GM12872 (cell line): ENCODE data around the gene MPO.

Source experiments
- TF ChIP-seq, protein P1 (sequence below): IDR thresholded peaks from 3 replicates; pipeline ENCODE4 v1.5.1; 2011; ENCODE audit warnings: low read depth, mild to moderate bottlenecking, low read length, moderate library complexity; ENCODE audit not compliant: insufficient read depth

Gene MPO

DNA sequence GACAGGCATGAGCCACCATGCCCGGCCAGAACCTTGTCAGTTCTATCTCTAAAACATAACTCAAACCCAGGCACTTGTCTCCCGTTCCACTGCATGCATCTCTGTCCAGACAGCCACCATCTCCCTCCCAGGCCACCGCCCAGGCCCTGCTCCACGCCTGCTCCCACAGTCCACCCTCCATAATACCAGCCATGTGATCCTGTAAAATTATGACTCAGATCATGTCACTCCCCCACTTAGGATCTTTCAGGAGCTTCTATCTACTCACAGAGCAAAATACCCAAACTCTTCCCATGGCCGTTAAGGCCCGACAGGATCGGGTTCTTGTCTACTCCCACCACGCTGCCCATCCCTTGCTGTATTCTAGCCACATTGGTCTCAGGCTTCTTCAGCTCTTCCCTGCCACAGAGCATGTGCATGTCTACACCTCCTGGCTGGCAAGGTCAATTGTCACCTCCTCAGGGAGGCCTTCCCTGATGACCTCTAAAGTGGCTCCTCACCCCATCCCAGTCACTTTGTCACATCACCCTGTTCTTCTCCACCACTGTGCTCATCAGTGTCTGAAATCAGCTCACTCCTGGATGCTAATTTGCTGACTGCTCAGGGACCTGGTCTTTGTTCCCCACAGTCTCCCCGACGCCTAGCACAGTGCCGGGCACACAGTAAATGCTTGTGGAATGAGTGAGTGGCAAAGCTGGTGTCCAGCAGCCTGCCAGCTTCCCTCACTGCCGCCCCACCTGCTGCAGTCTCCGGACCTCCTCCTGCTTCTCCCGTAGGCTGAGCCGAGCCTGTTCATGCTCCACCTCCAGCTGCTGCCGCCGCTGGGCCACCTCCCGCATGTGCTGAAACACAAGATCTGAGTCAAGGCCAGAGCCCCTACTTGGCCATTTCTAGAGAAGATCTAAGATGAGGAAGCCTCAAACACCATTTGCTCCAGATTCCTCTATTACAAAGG lies 41.1 kb upstream of the MPO start:
- TF ChIP-seq, protein P1, sequence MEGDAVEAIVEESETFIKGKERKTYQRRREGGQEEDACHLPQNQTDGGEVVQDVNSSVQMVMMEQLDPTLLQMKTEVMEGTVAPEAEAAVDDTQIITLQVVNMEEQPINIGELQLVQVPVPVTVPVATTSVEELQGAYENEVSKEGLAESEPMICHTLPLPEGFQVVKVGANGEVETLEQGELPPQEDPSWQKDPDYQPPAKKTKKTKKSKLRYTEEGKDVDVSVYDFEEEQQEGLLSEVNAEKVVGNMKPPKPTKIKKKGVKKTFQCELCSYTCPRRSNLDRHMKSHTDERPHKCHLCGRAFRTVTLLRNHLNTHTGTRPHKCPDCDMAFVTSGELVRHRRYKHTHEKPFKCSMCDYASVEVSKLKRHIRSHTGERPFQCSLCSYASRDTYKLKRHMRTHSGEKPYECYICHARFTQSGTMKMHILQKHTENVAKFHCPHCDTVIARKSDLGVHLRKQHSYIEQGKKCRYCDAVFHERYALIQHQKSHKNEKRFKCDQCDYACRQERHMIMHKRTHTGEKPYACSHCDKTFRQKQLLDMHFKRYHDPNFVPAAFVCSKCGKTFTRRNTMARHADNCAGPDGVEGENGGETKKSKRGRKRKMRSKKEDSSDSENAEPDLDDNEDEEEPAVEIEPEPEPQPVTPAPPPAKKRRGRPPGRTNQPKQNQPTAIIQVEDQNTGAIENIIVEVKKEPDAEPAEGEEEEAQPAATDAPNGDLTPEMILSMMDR = no peak

DNA sequence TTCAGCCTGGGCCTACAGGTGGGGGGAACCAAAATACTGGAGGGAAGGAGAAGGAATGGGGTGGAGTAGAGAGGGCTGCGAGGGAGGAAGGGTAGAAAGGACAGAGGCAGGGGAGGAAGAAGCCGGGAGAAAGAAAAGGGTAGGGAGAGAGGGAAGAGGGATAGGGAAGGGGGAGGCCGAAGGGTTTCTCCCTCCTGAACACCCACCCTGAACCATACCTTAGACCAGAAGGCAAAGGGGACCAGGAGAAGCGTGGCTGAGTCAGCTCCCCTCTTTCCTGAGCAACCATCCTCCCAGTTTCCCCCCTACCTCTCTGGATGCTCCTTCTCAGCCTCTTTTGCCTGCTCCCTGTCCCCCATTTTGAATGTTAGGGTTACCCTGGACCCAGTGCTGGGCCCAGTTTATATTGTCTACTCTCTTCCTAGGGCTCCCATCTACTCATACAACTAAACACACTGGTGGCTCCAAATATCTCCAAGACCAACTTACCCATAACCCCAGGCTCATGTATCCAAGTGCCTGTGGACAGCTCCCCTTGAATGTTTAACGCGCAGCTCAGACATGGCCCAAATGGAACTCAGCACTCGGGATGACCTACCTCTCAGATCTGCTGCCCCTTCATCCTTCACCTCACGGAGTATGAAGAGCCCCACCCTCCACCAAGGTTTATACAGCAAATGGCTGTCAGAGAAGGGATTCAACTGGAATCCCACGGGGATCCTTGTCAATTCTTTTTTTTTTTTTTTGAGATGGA lies 40.0 kb upstream of the MPO start:
- TF ChIP-seq, protein P1 = no peak

DNA sequence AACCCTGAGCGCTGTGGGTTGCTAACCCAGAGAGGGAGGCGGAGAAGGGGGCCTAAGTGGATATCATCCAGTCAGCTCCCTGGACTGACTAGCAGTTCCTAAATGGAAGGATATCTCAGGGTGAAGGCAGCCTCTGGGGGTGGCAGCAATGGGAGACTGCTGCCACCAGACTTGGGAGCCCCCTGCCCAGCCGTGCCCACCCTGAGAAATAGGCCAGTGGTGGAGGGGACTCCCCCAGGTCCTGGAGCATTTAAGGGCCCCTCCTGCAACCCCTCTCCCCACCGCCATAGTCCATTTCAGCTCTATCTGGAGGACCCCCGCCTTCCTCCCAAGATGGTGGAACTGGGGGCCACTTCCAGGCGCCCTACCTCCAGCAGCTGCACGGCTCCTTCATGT lies 39.4 kb upstream of the MPO start:
- TF ChIP-seq, protein P1 = no peak

DNA sequence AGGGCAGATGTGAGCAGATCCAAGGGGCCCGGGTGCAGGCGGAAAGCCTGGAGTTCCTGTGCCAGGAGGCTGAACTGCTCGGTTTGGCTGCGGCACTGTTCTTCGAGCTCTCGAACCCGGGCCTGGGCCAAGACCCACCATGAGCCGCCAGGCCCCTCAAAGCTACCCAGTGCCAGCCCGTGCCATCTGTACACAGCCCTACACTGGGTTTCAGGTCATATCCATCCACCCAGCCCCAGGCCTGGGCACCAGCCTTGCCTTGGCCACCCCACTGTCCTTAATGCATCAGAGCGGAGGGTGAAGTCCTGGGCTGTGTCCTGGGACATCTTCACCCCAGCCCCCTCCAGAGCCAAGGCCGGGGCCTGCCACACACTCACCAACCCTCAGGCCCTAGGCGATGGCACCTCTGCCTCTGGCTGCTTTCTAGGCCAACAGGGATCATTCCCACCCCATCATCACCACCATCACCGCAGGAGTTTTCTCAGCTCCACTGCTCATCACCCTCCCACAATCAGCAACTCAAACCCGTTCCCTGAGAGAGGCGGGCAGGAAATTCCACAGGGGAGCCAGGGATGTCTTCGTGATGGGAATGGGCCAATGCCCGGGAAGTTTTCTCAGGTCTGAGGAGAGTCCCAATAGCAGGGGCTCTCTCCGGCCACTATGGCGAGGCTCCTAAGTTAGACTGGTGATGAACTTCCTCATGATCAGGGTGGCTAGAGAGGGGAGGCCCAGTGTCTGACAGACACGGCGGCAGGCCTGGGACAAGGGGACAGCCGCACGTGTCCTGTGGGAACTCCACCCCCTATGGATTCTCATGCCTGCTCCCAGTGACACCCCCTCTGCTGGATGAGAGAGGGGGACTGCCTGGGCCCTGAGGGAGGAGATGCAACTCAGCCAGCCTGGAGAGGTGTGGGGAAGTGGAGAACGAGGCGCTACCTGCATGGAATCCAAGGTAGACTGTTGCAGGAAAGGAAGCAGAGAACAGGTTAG lies 38.7 kb upstream of the MPO start:
- TF ChIP-seq, protein P1 = no peak

DNA sequence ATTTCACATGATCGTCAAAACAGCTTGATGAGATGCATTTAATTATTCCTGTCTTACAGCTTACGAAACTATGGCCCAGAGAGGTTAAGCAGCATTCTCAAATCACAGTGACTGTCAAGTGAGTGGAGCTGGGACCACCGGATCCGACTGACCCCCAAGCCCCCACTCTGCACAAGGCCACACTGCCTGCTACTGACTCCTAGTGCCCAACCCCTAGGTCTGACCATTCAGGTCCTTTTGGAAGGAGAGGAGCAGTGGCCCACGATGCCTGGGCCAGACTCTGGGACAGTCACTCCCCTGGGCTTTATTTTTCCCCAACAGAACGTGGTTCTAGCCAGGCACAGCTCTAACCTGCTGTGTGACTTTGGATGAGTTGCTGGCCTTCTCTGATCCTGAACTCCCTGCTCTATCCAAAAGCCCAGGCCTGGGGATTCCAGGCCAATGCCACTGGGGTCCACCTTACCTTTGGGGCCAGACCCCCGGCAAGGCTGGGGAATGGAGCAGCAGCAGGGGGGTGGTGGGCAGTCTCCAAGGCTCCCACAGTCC lies 38.0 kb upstream of the MPO start:
- TF ChIP-seq, protein P1 = no peak

DNA sequence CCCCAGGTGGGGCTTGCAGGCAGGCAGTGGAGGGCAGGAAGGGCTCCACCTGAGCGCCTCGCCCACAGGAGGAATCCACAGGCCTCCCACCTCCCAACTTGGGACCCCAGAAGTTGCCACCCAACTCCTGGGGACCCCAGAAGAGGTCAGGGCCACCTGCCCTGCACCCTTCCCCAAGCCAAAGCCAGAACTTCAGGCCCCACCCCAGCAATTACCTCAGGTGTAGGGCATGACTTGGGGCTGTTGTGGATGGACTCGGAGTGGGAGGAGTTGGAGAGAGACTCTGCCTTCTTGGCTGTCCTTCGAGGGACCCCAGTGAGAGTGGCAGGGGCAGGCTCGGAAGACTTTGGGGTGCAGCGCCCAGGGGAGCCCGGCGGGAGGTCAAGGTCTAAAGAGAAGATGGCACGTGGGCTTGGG lies 37.3 kb upstream of the MPO start:
- TF ChIP-seq, protein P1 = no peak
